Measurements from ENCODE around the gene FOXO3.

GRCh38 chr6:108665495-108666196 lies 104.9 kb downstream of the FOXO3 start:
- TF ChIP-seq CTCF (IDR thresholded peaks at IDR 0.05) (no peak), EP300 (IDR thresholded peaks at IDR 0.05) (no peak), POLR2A (IDR thresholded peaks at IDR 0.05) (no peak)
